Astrocyte (in vitro differentiated cells and primary cell): ENCODE results near the gene CWH43.

ENCODE experiments used
- CTCF ChIP-seq: IDR thresholded peaks from 2 replicates; pipeline ENCODE4 v1.5.1; 2011; ENCODE audit warnings: low read depth, mild to moderate bottlenecking, inconsistent platforms, low read length, moderate library complexity; ENCODE audit not compliant: insufficient read depth
- EZH2 ChIP-seq: IDR thresholded peaks from 2 replicates; pipeline ENCODE4 v1.6.1; 2012; ENCODE audit warnings: mild to moderate bottlenecking, low read length, inconsistent platforms; ENCODE audit not compliant: insufficient read depth

DNA sequence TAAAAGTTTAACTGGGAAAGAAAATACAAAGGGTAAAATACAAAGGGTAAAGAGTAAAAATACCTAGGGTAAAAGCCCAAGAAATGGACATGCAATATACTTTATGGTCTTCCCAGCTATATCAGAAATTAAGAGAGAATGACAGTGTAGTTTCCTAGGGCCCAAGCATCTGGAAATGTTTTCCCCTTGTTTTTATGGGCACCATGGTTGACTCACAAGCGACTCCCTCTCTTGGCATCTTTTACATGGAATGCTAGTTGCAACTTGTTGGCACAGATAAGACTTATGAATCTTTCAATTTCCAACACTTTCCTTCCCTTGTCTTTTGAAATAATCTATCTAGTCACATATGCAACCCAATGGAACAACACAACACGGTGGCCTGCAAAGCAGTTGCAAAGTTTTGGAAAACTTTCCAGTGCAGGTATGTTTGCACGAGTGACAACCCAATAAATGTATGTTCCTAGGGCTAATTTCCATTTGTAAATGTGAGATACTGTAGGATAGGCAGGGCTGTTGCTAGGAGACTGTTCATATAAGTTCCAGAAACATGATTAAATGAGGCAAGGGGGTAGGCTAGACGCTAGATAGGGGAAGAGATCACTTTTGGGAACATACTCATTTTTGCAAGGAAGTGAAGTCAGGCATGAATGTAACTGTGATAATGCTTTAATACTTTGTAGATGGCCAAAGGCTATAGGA, 36.4 kb upstream of the CWH43 start:
- no peak for TF ChIP-seq CTCF
- TF ChIP-seq EZH2, result no peak
